HG03045 (cell line): ENCODE measurements around the gene NOP14.
A peak's percentile ranks its signal among the peaks of the same experiment; 100 is the strongest.
"Not testable (repeated sequence)": the region's sequence is repeated elsewhere in the genome, so short reads cannot be mapped to it uniquely, and the experiment has no call there.

ENCODE experiments used
- ATAC-seq: cut with Tn5 transposase; IDR thresholded peaks from one replicate; pipeline ENCODE4 v1.9.1; 2021; ENCODE audit warnings: mild to moderate bottlenecking, moderate library complexity; ENCODE audit not compliant: unreplicated experiment

Gene NOP14

DNA sequence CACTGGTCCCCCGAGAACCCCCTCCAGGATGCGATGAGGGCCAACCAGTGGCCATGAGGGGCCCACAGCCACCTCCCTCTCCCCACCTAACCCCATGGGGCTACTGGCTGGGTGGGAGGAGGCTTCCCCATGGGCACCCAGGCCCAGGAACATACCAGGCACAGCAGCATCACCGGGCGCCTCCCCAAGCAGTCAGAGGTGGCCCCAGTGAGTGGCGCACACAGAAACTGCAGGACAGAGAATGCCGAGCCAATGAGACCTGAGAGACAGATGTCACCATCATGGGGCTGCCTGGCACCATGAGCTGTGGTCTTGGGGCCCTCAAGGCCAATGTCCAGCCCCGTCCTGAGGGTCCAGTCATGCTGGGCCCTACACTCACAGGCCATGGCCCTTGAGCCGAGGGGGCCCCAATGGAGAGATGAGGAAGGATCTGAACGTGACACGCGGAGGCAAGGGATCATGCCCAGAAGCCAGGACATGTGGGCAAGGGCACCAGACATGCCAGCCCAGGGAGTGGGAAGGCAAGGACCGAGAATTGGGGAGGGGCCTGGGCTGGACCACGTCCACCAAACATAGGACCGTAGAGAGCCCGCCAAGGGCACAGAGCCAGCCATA, 30.1 kb downstream of the NOP14 start:
- ATAC-seq: no peak

DNA sequence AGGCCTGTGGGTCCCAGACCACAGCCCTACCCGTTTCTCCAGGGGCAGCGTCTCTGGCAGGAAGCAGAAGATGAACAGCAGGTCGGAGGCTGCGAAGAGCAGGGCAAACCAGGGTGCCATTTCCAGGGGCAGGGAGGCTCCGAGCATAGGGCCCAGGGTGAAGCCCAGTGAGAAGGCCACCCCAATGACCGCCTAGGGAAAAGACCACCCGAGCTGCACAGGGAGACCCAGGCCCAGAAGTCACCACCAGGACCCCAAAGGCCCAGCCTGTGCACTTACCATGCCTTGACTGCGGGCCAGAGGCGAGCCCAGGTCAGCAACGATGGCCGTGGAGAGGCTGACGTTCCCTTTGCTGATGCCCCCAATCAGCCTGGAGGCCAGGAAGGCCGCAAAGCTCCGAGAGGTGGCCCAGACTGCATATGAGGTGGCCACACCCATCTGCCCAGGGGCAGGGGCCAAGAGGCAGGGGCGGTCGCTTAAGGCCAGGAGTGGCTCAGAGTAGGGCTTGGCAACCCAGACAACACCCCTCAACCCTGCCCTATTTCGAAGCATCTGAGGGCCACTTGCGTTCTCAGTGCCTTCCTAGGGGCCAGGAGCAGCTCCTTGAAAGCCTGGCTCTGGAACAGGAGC, 30.8 kb downstream of the NOP14 start:
- no peak for ATAC-seq

DNA sequence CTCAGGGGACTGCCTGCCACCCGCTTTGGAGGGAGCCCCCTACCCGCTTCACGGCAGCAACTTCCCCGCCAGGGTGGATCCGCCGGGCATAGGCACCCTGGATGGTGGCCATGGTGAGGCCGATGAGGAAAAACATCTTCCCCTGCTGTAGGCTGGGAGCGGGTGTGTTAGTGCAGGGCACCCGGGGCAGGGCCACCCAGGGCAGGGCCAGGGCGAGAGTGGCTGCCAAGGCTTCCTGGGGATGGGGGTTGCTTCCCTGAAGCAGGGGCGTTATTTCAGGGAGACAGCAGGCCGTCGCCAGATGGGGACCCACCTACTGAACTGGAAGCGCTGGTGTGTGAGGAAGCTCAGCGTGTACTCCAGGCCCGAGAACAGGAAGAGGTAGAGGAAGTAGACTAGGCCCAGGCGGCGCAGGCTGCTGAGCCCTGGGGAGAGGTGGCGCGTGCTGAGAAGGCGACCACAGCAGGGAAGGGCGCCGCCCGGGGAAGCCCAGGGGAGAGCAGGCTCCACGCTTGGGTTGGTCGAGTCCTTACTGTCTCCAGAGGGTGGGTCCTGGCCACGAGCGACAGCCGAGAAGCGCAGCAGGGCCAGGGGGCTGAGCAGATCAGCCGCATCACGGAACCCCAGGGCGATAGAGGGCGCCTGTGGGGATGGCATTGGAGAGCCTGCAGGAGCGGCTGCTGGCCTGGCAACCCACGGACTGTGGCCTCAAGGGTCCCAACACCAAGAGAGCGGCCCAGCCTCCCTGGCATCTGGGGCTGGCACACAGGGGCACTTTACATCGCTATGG, 31.5 kb downstream of the NOP14 start:
- ATAC-seq: peak; percentile 32

DNA sequence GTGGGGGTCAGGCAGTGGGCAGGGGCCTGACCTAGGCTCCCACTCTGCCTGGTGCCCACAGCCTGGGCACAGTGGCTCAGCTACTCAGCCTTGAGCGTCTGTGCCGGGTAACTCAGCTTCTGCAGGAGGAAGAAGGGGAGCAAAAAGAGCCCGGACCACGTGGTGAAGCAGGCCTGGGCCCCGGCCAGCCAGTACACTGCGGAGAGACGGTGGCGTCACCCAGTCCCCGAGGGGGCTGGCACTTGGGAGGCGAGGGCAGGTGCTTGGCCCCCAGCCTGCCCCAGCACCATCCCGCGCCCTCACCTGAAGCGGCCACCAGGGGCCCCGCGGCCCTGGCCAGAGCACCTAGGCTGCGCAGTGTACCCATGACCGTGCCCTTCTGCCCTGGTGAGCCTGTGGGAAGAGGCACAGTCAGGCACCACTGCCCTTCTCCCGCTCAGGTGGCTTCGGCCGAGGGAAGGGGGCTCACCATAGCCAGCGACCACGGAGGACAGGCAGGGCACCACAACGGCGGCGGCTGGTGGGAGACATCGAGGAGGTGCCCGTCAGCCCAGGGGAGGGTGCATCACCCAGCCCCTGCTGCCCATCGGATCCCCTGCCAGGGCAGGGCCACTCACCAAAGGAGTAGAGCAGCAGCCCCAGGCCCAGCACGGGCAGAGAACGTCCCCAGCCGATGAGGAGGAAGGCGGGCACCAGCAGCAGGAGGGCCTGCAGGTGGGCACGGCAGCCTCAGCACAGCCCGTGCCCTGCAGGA, 32.3 kb downstream of the NOP14 start:
- ATAC-seq: no peak

DNA sequence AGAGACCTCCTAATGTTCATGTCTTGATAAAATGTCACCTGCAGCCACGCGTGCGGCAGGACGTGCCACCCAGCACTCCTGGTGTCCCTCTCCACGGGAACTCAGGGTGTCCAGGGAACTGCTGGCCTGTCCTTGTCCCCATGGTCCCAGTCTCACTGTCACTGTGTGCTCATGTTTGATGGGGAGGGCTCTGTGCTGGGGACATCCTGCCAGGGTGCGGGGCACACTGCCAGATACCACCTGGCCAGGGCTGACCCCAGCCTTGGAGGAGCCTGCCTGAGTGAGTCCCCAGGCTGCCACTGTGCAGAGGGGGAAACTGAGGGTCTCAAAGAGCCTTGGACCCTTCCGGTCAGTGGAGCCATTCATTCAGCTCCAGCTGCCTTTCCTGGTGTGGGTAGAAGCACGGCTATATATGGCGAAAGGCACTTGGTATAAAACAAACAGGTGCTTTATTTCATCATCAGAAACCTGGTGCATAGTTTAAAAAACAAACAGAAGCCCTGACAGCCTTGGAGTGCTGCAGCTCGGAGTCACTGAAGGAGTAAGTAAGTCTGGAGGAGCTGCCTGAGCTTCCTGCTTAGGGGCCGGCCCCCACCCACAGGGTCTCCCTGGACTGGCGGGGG, 33.0 kb downstream of the NOP14 start:
- no peak for ATAC-seq

DNA sequence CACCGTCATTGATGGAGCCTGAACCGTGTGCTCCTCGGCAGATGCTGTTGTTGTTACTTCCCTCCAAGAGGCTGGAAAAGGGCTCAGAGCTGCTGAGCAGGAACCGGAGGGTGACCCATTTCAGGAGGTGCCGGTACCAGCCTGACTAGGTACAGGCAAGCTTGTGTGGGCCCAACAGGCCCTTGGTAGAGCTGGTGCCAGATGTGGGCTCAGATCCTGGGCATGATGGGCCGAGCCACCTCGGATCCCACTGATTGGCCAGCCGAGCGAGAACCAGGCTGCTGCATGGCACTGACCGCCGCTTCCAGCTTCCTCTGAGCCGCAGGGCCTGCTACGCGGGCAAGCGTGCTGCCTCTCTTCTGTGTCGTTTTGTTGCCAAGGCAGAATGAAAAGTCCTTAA, 33.7 kb downstream of the NOP14 start:
- ATAC-seq: no peak

DNA sequence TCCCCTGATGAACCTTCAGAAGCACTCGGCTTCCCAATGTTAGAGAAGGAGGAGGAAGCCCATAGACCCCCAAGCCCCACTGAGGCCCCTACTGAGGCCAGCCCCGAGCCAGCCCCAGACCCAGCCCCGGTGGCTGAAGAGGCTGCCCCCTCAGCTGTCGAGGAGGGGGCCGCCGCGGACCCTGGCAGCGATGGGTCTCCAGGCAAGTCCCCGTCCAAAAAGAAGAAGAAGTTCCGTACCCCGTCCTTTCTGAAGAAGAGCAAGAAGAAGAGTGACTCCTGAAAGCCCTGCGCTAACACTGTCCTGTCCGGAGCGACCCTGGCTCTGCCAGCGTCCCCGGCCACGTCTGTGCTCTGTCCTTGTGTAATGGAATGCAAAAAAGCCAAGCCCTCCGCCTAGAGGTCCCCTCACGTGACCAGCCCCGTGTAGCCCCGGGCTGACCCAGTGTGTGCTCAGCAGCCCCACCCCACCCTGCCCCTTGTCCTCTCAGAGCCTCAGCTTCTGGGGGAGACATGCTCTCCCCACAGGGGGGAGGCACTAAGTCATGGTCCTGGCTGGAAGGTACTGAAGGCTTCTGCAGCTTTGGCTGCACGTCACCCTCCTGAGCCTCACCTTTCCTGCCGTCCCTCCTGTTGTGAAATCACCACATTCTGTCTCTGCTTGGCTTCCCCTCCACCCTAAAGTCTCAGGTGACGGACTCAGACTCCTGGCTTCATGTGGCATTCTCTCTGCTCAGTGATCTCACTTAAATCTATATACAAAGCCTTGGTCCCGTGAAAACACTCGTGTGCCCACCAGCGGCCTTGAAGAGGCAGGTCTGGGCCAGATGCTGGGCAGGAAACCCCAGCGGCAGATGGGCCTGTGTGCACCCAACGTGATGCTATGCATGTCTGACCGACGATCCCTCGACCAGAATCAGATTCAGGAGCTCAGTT, 34.7 kb downstream of the NOP14 start:
- no peak for ATAC-seq

DNA sequence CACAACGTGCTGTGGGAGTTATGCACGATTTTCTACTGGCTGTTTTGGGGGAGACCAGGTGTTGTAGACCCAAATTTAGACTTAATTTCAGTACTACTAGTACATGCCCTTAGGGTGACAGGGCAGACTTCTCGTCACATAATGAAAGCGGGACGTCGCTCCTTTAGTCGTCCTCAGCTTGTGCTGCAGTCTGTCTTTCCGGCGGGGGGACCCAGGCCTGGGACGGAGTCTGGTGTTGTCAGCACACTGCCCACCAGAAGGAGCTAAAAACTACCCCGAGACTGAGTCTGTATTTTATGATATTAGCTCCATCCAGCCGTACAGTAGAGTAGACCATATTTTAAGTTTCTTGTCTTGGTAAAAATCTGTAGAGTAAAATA, 35.5 kb downstream of the NOP14 start:
- ATAC-seq: no peak

DNA sequence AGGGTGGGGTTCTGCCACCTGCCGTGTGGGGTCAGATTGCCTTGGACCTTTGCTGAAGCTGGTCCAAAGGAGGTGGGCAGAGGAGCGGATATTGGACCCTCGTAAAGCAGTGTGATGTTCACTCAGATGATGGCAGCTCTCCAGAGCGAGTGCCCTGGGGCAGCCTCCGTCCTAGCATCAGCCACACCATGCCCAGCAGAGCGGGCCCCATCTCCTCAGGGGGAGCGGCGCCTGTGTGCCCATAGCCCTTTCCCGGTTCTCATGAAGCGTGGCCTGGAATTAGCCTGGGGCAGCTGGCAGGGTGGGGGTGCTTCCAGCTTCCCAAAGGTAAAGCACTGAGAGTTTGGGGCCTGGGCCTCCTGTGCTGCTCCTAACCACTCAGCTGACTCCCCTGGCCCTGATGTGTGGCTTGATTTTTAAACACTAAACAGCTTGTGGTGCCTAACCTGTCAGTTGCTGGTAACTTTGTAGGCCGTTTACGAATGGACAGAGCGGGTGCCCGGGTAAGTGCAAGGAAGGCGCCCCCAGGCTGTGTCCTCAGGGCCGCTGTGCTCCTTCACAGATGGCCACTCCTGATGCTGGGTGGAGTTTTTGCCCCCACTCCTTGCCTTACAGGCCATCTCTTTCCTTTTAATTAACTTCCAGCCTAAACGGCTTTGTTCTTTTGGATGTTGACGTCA, 36.0 kb downstream of the NOP14 start:
- ATAC-seq: no peak

DNA sequence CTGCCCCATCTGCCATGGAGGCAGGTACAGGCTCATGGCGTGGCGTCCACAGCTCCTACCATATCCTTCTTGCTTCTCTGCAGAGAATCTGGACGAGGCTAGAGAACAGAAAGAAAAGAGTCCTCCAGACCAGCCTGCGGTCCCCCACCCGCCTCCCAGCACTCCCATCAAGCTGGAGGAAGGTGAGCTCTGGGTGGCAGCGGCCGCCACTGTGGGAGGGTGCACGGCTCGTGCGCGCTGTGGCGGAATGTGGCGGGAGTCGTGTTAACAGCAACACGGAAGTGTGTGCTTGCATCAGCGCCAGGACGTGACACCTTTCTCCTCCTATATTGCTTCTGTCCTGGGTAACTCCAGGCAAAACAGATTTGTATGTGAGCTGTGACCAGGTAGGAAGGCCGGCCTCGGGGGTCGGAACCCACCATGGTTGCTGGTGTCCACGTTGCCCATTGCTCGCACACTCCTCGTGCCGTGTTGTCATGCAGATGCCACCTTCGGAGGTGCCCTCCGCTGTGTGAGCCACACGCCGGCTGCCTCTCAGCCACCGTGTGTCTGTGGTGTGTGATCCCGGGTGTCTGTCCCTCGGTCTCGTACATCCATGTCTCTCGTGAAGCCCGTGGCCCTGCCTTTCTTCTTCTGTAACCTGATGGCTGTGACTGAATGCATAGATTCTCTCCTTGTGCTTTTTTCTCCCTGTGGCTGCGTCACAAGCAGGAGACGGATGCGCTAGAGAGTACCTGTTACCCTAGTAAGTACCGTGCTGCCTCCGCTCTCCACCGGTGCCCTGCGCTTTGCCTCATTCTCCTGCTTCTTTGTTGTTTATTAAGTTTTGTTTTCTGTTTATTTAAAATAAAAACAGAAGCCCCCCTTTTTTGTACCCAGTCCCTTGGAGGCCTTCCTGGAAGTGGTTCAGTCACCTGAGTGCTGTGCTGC, 37.0 kb downstream of the NOP14 start:
- ATAC-seq: no peak

DNA sequence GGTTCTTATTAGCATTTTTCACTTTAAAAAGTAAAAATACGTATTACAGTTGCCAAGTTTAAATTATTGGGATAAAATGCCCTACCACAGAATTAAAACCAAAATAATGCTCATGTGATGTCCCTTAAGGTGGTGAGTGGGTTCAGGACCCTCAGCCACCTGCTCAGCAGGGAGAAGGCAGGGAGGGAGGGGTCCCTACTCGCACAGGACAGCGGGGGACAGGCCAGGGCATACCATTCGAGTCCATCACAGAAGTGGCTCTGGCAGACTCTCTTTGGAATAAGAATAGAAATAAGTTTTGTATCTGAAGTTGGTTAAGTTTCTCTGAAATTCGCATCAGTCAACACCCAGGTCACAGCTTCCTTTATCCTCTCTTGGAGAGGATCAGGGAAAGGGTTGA, 37.7 kb downstream of the NOP14 start:
- no peak for ATAC-seq

DNA sequence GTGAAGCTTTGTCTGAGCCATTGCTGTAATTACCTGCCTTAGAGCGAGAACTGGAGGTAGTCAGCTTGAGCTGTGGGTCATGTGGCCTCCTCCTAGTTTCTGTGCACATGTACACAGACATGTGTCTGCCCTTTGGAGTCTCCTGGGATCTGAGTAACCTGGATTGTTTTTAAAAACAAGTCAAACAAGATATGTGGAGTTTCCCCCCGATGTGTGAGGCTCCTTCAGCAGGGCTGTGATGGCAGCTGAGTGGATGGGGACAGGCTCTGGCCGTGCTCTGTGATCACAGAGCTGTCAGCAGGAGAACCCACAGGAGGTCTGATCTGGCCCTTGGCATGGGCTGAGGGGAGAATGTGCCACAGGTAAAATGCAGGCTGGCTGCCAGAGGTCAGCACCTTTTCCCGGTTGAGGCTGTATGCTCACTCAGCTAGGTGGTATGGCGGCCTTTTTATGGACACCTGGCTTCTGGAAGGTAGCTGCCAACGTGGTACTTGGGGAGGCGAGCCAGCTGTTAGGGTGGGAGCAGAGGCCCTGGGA, 38.4 kb downstream of the NOP14 start:
- no peak for ATAC-seq

DNA sequence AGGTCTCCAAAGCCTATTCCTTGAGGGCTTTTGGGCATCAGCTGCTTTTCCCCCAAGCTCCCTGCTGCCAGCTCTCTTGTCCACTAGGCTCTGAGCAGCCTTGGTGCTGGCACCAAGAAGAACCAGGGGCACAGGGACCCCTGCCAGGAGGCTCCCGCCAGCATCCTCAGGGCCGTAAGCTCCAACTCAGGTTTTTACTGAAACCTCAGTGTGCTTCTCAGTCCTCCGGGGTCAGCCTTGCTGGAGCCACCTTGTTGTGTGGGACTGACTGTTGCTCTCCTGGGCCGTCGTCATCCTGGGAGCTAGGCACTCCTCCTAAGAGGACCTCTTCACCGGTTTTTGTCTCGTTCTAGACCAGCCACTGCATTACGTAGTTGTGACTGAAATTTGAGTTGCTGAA, 38.9 kb downstream of the NOP14 start:
- no peak for ATAC-seq

DNA sequence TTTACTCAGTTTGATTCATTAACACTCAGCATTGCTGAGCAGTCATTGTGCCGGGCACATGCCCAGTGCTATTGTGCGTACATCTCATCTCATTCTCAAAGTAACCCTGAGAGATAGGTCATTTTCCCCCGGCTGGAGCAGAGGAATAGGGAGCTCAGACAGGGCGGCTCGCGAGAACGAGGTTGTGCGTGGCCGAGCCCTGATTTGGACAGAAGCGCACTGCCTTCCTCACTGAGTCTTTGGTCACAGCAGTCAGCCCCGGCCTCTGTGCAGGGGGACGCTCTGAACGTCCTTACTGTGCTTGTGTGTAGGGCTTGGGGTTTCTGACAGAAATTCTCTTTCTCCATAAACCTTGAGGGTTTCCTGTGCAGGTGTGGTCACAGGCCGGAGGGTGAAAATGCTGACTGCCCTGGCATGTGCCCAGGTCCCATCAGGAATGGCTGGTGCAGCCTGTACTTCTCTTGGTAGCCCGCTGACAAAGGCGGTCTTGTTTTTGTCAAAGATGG, 39.5 kb downstream of the NOP14 start:
- no peak for ATAC-seq

DNA sequence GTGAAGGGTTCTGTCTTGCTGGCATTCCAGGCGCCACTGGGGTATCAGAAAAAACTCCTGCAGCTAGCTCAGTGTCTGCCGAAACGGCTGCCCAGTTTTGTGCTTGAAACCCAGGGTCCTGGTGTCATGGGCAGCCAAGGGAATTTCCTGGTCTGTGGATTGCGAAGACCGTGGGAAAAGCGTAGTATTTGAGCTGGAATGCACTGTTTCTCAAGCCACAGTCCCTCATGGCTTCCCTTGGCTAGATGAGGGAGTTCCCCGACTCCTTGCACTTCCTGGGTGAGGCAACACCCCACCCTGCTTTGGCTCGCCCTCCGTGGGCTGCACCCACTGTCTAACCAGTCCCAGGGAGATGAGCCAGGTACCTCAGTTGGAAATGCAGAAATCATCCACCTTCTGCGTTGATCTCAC, 40.1 kb downstream of the NOP14 start:
- ATAC-seq: no peak

DNA sequence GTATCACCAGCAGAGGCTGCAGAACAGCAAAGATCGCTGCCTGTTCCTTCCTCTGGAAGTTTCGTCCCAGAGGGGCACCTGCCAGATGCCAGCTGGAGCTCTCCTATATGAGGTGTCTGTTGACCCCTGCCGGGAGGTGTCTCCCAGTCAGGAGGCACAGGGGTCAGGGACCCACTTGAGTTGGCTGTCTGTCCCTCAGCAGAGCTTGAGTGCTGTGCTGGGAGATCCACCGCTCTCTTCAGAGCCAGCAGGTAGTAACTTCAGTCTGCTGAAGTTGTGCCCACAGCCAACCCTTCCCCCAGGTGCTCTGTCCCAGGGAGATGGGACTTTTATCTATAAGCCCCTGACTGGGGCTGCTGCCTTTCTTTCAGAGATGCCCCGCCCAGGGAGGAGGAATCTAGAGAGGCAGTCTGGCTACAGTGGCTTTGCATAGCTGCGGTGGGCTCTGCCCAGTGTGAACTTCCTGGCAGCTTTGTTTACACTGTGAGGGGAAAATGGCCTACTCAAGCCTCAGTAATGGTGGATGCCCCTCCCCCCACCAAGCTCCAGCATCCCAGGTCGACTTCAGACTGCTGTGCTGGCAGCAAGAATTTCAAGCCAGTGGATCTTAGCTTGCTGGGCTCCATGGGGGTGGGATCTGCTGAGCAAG, 40.6 kb downstream of the NOP14 start:
- ATAC-seq: not testable (repeated sequence)

DNA sequence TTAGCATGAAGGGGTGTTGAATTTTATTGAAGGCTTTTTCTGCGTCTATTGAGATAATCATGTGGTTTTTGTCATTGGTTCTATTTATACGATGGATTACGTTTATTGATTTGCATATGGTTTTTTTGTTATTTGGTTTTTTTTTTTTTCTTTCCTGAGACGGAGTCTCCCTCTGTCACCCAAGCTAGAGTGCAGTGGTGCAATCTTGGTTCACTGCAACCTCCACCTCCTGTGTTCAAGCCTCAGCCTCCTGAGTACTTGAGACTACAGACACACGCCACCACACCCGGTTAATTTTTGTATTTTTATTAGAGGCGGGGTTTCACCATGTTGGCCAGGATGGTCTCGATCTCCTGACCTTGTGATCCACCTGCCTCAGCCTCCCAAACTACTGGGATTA, 44.5 kb downstream of the NOP14 start:
- ATAC-seq: not testable (repeated sequence)
